HCT116 (cell line): ENCODE results near the gene TBCD. TPM values are rescaled to one million over a fixed set of nuclear protein-coding genes. Genes with fewer than 3 reads are reported as not detected.

ENCODE experiments used
- ATAC-seq: fragments of 200-7000 bp; cut with Tn5 transposase; 2 replicates; pipeline ENCODE4 v1.9.1; 2020; ENCODE audit warnings: mild to moderate bottlenecking, moderate library complexity
- BruUV-seq: library from RNA; stranded (reverse); fragments of 400-500 nt; replicated peaks from 2 replicates; lab custom pipeline; 2021; lab: Mats Ljungman, UMichigan
- CTCF ChIA-PET: fragments of 300-600 bp; sonication (Branson Sonifier 250); formaldehyde crosslinking; loops from one replicate; lab custom pipeline; 2021; ENCODE audit warnings: antibody characterized with exemption; lab: Charles Lee
- POLR2A ChIA-PET: fragments of 300-600, 350-600 bp; sonication (Branson Sonifier 250); formaldehyde crosslinking; loops from one replicate; lab custom pipeline; 2021; ENCODE audit warnings: antibody characterized with exemption; lab: Charles Lee
- RAD21 ChIA-PET, 2 experiments: fragments of 300-600 bp; sonication (Branson Sonifier 250); formaldehyde crosslinking; loops; one replicate each; lab custom pipeline; 2023; ENCODE audit warnings: low total read pairs in 2 of 2; ENCODE audit not compliant: uncharacterized antibody in 2 of 2, unreplicated experiment in 2 of 2, low non-redundant PET in 1 of 2; lab: Charles Lee
- DNase-seq: peaks from one replicate; pipeline ENCODE4 v3.0.0-alpha.2; 2010; ENCODE audit warnings: low read depth, low spot score
- H2AFZ ChIP-seq: fragments of 200-600 bp; shearing (Covaris generic), sonication (generic); 2 replicates; pipeline ENCODE4 v1.6.1; 2017; ENCODE audit warnings: low read depth, mixed run types, mixed read lengths, antibody characterized with exemption, low read length; ENCODE audit not compliant: poor library complexity, severe bottlenecking
- H3K27ac ChIP-seq: 2 replicates; pipeline ENCODE4 v1.5.1; 2012; ENCODE audit warnings: low read depth, low read length
- H3K27me3 ChIP-seq: fragments of 200-600 bp; sonication (generic); 2 replicates; pipeline ENCODE4 v1.6.1; 2016; ENCODE audit warnings: mixed run types, low read length, mixed read lengths; ENCODE audit not compliant: insufficient read depth
- H3K36me3 ChIP-seq, 2 experiments: fragments of 200-500 bp in 1 of 2; fragments of 200-600 bp in 1 of 2; sonication (Bioruptor generic) in 1 of 2; sonication (generic) in 1 of 2; 2 replicates each; pipeline versions ENCODE4 v1.5.1 to v1.6.1; 2014 to 2016; ENCODE audit warnings: low read length in 2 of 2, inconsistent platforms in 1 of 2, mixed read lengths in 1 of 2, mixed run types in 1 of 2; ENCODE audit not compliant: insufficient read depth in 2 of 2, control insufficient read depth in 1 of 2
- H3K4me1 ChIP-seq, 2 experiments: fragments of 200-600 bp in 1 of 2; sonication (generic) in 1 of 2; 2 replicates each; pipeline versions ENCODE4 v1.5.1 to v1.6.1; 2012 to 2017; ENCODE audit warnings: low read length in 2 of 2, inconsistent platforms in 1 of 2, mild to moderate bottlenecking in 1 of 2, mixed read lengths in 1 of 2, mixed run types in 1 of 2, moderate library complexity in 1 of 2; ENCODE audit not compliant: insufficient read depth in 2 of 2, control insufficient read depth in 1 of 2
- H3K4me2 ChIP-seq: fragments of 200-600 bp; sonication (generic); 2 replicates; pipeline ENCODE4 v1.6.1; 2017; ENCODE audit warnings: mixed run types, low read length, mixed read lengths
- H3K4me3 ChIP-seq, 2 experiments: fragments of 200-600 bp in 1 of 2; sonication (generic) in 1 of 2; replicated peaks in 1 of 2; 2 replicates each; pipeline ENCODE4 v1.5.1; 2011 to 2016; ENCODE audit warnings: low read length in 2 of 2, control low read depth in 1 of 2, low read depth in 1 of 2, mild to moderate bottlenecking in 1 of 2, mixed read lengths in 1 of 2, mixed run types in 1 of 2
- H3K79me2 ChIP-seq: fragments of 200-600 bp; sonication (generic); 2 replicates; pipeline ENCODE4 v1.6.1; 2017; ENCODE audit warnings: mild to moderate bottlenecking, mixed run types, low read length, moderate library complexity, mixed read lengths; ENCODE audit not compliant: insufficient read depth
- H3K9ac ChIP-seq: fragments of 200-600 bp; sonication (generic); 2 replicates; pipeline ENCODE4 v1.6.1; 2016; ENCODE audit warnings: low read length, mixed read lengths
- H3K9me2 ChIP-seq: fragments of 200-600 bp; sonication (generic), shearing (Covaris generic); 2 replicates; pipeline ENCODE4 v1.6.1; 2017; ENCODE audit warnings: mixed run types, mild to moderate bottlenecking, moderate library complexity; ENCODE audit not compliant: insufficient read depth
- H3K9me3 ChIP-seq, 2 experiments: fragments of 200-500 bp in 1 of 2; fragments of 200-600 bp in 1 of 2; sonication (Bioruptor generic) in 1 of 2; sonication (generic) in 1 of 2; 2 replicates each; pipeline ENCODE4 v1.6.1; 2014 to 2017; ENCODE audit warnings: low read length in 2 of 2, mixed read lengths in 2 of 2, inconsistent platforms in 1 of 2, low read depth in 1 of 2, mild to moderate bottlenecking in 1 of 2, mixed run types in 1 of 2, moderate library complexity in 1 of 2; ENCODE audit not compliant: control insufficient read depth in 1 of 2, insufficient read depth in 1 of 2
- H4K20me1 ChIP-seq: fragments of 200-600 bp; sonication (generic), shearing (Covaris generic); 2 replicates; pipeline ENCODE4 v1.6.1; 2017; ENCODE audit warnings: mixed run types, mild to moderate bottlenecking, moderate library complexity; ENCODE audit not compliant: insufficient read depth
- CBX3 ChIP-seq: IDR thresholded peaks from 2 replicates; pipeline ENCODE4 v1.6.1; 2012; ENCODE audit warnings: low read depth
- EZH2phosphoT487 ChIP-seq: fragments of 200-600 bp; IDR thresholded peaks from 2 replicates; pipeline ENCODE4 v1.6.1; 2018; ENCODE audit warnings: antibody characterized with exemption, borderline replicate concordance
- FOSL1 ChIP-seq: IDR thresholded peaks from 2 replicates; pipeline ENCODE4 v1.6.1; 2012; ENCODE audit warnings: low read depth
- POLR2A ChIP-seq: IDR thresholded peaks from 2 replicates; pipeline ENCODE4 v1.7.0; 2011; ENCODE audit warnings: borderline replicate concordance; ENCODE audit not compliant: insufficient read depth, insufficient read length; ENCODE audit errors: extremely low read depth
- POLR2AphosphoS5 ChIP-seq: IDR thresholded peaks from 2 replicates; pipeline ENCODE4 v1.6.1; 2011; ENCODE audit warnings: mild to moderate bottlenecking, low read depth, low read length, moderate library complexity
- SRF ChIP-seq: IDR thresholded peaks from 2 replicates; pipeline ENCODE4 v1.6.1; 2012; ENCODE audit warnings: low read depth
- TCF7L2 ChIP-seq: IDR thresholded peaks from 2 replicates; pipeline ENCODE4 v1.7.0; 2011; ENCODE audit warnings: borderline replicate concordance, inconsistent platforms; ENCODE audit not compliant: insufficient read depth, insufficient read length; ENCODE audit errors: extremely low read depth
- ZFX ChIP-seq: fragments of 450-650 bp; IDR thresholded peaks from 2 replicates; pipeline ENCODE4 v1.6.1; 2017
- intact Hi-C: fragments of 100-400 bp; cut with micrococcal nuclease; formaldehyde crosslinking; loops from 2 replicates; pipeline ENCODE4 v1.10.0; 2022
- total RNA-seq: library from RNA; stranded (reverse); gene quantifications from one replicate; pipeline ENCODE4 v1.2.1, GENCODE V29; 2021; ENCODE audit not compliant: unreplicated experiment
- TF ChIP-seq, protein P1 (sequence below): IDR thresholded peaks from 2 replicates; pipeline ENCODE4 v1.6.1; 2012; ENCODE audit warnings: low read depth
- TF ChIP-seq, protein P2 (sequence below): IDR thresholded peaks from 2 replicates; pipeline ENCODE4 v1.6.1; 2012

TBCD gene
- total RNA-seq, 1 experiment from 2014 or later: 152 TPM

GRCh38 chr17:82911822-82912221 lies 160.0 kb downstream of the TBCD start:
- H3K9ac ChIP-seq: no peak overlapping the region
- no peaks in the 10 kb centered on the region for H3K9me2 ChIP-seq
- ChIA-PET RAD21 (no interaction called here), POLR2A (no interaction called here), CTCF (interaction anchor here (3.9 kb wide), 1 partner anchor 131 kb away, joined by 26 read pairs; no protein-coding TSS in a partner anchor)
- H3K4me1 ChIP-seq: no peaks in the 10 kb centered on the region
- H3K27me3 ChIP-seq: no peaks in the 10 kb centered on the region
- DNase-seq (no peak), ATAC-seq (no peak)
- no peaks in the 10 kb centered on the region for H3K9me3 ChIP-seq
- BruUV-seq: no TSS peak
- H3K27ac ChIP-seq: no peak overlapping the region
- no peak overlapping the region for H2AFZ ChIP-seq
- H3K36me3 ChIP-seq: peaks cover 0 to 12% of the 10 kb centered on the region in 2 experiments; a peak in 2 of 4 replicates
- no peak overlapping the region for H3K4me3 ChIP-seq
- no peaks in the 10 kb centered on the region for H3K79me2 ChIP-seq
- no peak overlapping the region for H3K4me2 ChIP-seq
- H4K20me1 ChIP-seq: no peaks in the 10 kb centered on the region
- intact Hi-C loops: no loop called here
- TF ChIP-seq FOSL1 (no peak), POLR2AphosphoS5 (no peak), CBX3 (no peak), ZFX (no peak), TCF7L2 (no peak), POLR2A (no peak), SRF (no peak), EZH2phosphoT487 (no peak)
- TF ChIP-seq, protein P1, sequence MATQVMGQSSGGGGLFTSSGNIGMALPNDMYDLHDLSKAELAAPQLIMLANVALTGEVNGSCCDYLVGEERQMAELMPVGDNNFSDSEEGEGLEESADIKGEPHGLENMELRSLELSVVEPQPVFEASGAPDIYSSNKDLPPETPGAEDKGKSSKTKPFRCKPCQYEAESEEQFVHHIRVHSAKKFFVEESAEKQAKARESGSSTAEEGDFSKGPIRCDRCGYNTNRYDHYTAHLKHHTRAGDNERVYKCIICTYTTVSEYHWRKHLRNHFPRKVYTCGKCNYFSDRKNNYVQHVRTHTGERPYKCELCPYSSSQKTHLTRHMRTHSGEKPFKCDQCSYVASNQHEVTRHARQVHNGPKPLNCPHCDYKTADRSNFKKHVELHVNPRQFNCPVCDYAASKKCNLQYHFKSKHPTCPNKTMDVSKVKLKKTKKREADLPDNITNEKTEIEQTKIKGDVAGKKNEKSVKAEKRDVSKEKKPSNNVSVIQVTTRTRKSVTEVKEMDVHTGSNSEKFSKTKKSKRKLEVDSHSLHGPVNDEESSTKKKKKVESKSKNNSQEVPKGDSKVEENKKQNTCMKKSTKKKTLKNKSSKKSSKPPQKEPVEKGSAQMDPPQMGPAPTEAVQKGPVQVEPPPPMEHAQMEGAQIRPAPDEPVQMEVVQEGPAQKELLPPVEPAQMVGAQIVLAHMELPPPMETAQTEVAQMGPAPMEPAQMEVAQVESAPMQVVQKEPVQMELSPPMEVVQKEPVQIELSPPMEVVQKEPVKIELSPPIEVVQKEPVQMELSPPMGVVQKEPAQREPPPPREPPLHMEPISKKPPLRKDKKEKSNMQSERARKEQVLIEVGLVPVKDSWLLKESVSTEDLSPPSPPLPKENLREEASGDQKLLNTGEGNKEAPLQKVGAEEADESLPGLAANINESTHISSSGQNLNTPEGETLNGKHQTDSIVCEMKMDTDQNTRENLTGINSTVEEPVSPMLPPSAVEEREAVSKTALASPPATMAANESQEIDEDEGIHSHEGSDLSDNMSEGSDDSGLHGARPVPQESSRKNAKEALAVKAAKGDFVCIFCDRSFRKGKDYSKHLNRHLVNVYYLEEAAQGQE: no peak
- TF ChIP-seq, protein P2, sequence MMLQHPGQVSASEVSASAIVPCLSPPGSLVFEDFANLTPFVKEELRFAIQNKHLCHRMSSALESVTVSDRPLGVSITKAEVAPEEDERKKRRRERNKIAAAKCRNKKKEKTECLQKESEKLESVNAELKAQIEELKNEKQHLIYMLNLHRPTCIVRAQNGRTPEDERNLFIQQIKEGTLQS: no peak
